Measurements from ENCODE around the gene KCP.

- TF ChIP-seq GATA3 (IDR thresholded peaks at IDR 0.05; ENCODE audit: low read depth, low read length) = no peak
- no peak for TF ChIP-seq GATA2 (IDR thresholded peaks at IDR 0.05; ENCODE audit: low read depth, low read length)
Measured at GRCh38 chr7:128869944-128870285, 40.6 kb downstream of the KCP start.
